Nephron progenitor cell (in vitro differentiated cells): Measurements from ENCODE around the gene C1QTNF1.

ENCODE experiments used
- DNase-seq: peaks from one replicate; pipeline ENCODE4 v3.0.0; 2021
- H3K27ac Mint-ChIP-seq: 2 replicates; pipeline ENCODE4 v1.8.0; 2021; ENCODE audit warnings: mild to moderate bottlenecking, moderate library complexity, mixed read lengths
- H3K27me3 Mint-ChIP-seq: 2 replicates; pipeline ENCODE4 v1.8.0; 2021; ENCODE audit warnings: mild to moderate bottlenecking, low read depth, mixed read lengths; ENCODE audit not compliant: poor library complexity
- H3K36me3 Mint-ChIP-seq: 2 replicates; pipeline ENCODE4 v1.8.0; 2021; ENCODE audit warnings: low read depth, mixed read lengths
- H3K4me1 Mint-ChIP-seq: 2 replicates; pipeline ENCODE4 v1.8.0; 2021; ENCODE audit warnings: mixed read lengths
- H3K4me3 Mint-ChIP-seq: 2 replicates; pipeline ENCODE4 v1.8.0; 2021; ENCODE audit warnings: mild to moderate bottlenecking, moderate library complexity, mixed read lengths
- H3K9me3 Mint-ChIP-seq: 2 replicates; pipeline ENCODE4 v1.8.0; 2021; ENCODE audit warnings: mild to moderate bottlenecking, moderate library complexity, mixed read lengths
- CTCF ChIP-seq: fragments of 200-600 bp; sonication (generic); IDR thresholded peaks from 2 replicates; pipeline ENCODE4 v1.5.0; 2021; ENCODE audit warnings: antibody characterized with exemption

The C1QTNF1 gene

GRCh38 chr17:79062691-79063090 lies 38.7 kb downstream of the C1QTNF1 start:
- Mint-ChIP-seq H3K27ac (no peak overlapping the region), H3K9me3 (peaks cover 6% of the 10 kb centered on the region), H3K36me3 (no peaks in the 10 kb centered on the region), H3K4me1 (no peaks in the 10 kb centered on the region), H3K27me3 (peaks cover 37% of the 10 kb centered on the region), H3K4me3 (no peak overlapping the region)
- no peak for DNase-seq
- no peak for TF ChIP-seq CTCF

DNA sequence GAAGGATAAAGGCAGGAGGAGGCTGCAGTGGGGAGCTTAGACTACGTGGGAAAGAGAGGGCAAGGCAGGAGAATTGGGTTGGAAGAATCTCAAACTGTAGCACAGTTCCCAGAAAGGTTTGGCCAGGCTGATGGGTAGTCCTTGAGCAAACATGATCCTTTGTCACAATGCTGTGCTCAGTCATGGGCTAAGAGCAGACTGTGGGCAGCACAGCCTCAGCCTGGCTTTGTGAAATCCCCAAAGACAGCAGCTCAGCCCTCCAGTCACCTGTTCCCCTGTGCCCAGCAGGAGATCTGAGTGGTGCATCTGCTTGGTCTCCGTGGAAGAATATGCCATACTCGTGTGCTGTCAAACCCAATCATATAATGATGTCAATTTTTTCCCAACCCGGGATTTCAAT lies 40.1 kb downstream of the C1QTNF1 start:
- no peaks in the 10 kb centered on the region for H3K9me3 Mint-ChIP-seq

GRCh38 chr17:79065105-79065670 lies 41.2 kb downstream of the C1QTNF1 start:
- Mint-ChIP-seq H3K4me1 (no peaks in the 10 kb centered on the region), H3K9me3 (no peaks in the 10 kb centered on the region), H3K36me3 (no peaks in the 10 kb centered on the region), H3K4me3 (no peak overlapping the region), H3K27me3 (peaks cover 29% of the 10 kb centered on the region), H3K27ac (no peak overlapping the region)
- TF ChIP-seq CTCF, result peak; percentile 59
- DNase-seq, result peak; percentile 53

More for the DNA sequence above, 40.1 kb downstream of the C1QTNF1 start:
- Mint-ChIP-seq H3K4me1 (no peaks in the 10 kb centered on the region), H3K4me3 (no peak overlapping the region), H3K27ac (no peak overlapping the region), H3K36me3 (no peaks in the 10 kb centered on the region), H3K27me3 (peaks cover 29% of the 10 kb centered on the region)
- TF ChIP-seq CTCF, result no peak
- no peak for DNase-seq

DNA sequence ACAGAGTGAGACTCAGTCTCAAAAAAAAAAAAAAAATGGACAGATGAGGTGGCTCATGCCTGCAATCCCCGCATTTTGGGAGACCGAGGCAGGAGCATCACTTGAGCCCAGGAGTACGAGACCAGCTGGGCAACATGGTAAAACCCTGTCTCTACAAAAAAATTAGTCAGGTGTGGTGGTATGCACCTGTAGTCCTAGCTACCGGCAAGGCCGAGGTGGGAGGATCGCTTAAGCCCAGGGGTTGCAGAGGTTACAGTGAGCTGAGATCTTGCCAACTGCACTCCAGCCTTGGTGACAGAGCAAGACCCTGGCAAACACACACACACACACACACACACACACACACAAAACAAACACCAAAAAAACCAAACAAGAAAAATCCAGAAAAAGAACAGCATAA lies 43.0 kb downstream of the C1QTNF1 start:
- H3K27me3 Mint-ChIP-seq, result peaks cover 34% of the 10 kb centered on the region
- no peak for TF ChIP-seq CTCF
- H3K4me1 Mint-ChIP-seq, result no peaks in the 10 kb centered on the region
- no peak overlapping the region for H3K27ac Mint-ChIP-seq
- no peaks in the 10 kb centered on the region for H3K36me3 Mint-ChIP-seq
- DNase-seq, result no peak
- H3K4me3 Mint-ChIP-seq, result no peak overlapping the region
- H3K9me3 Mint-ChIP-seq, result no peaks in the 10 kb centered on the region

DNA sequence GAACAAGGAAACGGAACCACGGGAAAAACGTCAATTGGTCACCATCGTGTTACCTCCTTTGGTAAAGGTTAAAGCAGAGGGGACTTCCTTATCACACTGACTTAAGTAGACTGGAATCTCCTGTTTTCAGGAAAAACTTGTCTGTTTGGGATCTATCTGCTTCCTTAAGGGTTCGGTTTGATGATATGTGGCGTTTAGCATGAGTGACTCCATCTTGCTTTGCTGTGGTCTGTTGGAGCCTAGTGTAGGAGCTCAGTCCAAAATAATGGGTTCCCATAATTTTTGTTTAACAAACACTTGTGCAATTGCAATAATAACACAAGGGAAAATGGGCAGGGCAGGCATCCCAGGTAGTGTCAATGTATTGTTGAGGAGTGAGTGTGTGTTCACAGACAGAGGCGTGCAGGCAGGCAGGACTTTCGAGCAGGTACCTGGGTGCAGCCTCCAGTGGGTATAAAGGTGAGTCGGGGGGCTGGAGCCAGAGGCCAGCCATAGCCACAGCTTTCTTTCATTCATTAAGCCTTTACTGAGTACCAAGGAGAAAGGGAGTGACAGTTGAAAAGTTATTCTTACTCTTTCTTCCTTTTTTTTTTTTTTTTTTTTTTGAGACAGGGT lies 46.4 kb downstream of the C1QTNF1 start:
- H3K27ac Mint-ChIP-seq, result no peak overlapping the region
- no peaks in the 10 kb centered on the region for H3K9me3 Mint-ChIP-seq
- H3K36me3 Mint-ChIP-seq, result no peaks in the 10 kb centered on the region
- H3K4me1 Mint-ChIP-seq, result peaks cover 3% of the 10 kb centered on the region
- H3K27me3 Mint-ChIP-seq, result peaks cover 37% of the 10 kb centered on the region
- H3K4me3 Mint-ChIP-seq, result no peak overlapping the region
- DNase-seq, result no peak
- TF ChIP-seq CTCF, result no peak

DNA sequence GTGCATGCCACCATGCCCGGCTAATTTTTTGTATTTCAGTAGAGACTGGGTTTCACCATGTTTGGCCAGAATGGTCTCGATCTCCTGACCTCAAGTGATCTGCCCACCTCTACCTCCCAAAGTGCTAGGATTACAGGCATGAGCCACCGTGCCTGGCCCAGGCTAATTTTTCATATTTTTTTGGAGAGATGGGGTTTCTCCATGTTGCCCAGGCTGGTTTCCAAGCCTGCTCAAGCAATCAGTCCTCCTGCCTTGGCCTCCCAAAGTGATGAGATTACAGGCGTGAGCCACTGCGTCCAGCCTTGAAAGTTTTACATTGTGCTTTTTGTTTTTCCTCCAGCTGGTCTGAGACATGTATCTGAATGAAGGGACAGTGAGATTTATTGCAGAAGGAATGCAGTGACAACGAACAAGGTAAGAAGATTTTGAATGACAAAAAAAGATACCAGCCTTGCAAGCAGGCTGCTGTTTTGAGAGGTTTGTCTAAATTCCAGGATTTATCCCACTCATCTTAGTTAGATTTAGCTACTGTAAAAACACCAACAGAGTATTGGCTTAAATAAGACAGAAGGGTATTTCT lies 47.3 kb downstream of the C1QTNF1 start:
- peaks cover 10% of the 10 kb centered on the region for H3K4me1 Mint-ChIP-seq
- H3K4me3 Mint-ChIP-seq, result no peak overlapping the region

More for the DNA sequence above, 47.3 kb downstream of the C1QTNF1 start:
- TF ChIP-seq CTCF, result no peak
- H3K9me3 Mint-ChIP-seq, result no peaks in the 10 kb centered on the region
- no peak overlapping the region for H3K27ac Mint-ChIP-seq
- no peaks in the 10 kb centered on the region for H3K36me3 Mint-ChIP-seq
- no peak for DNase-seq
- peaks cover 42% of the 10 kb centered on the region for H3K27me3 Mint-ChIP-seq
